ENCODE results near the gene KCNMA1. TPM values are rescaled to one million over a fixed set of nuclear protein-coding genes. Genes with fewer than 3 reads are reported as not detected.

Gene KCNMA1
- total and polyA plus RNA-seq, 2 donors from 2014 or later, result 4.2 to 8.9 TPM

- FAIRE-seq, result no peak
- DNase-seq, result no peak
- H3K36me3 ChIP-seq (ENCODE audit: control insufficient read depth in 2 of 3, insufficient read depth in 3 of 3, low read length in 3 of 3), result no peaks in the 10 kb centered on the region
- H3K27ac ChIP-seq (ENCODE audit: low read depth in 2 of 2, low read length in 2 of 2), result no peak overlapping the region
- no peak for TF ChIP-seq CTCF (IDR thresholded peaks at IDR 0.05; ENCODE audit: borderline replicate concordance, extremely low read depth, insufficient read depth)
- no peak overlapping the region for H3K9ac ChIP-seq (ENCODE audit: low read length in 3 of 3)
- H3K4me3 ChIP-seq (ENCODE audit: low read length in 3 of 3), result no peak overlapping the region
- H3K4me1 ChIP-seq (ENCODE audit: control insufficient read depth in 2 of 3, insufficient read depth in 2 of 3, low read depth in 1 of 3, low read length in 3 of 3), result peaks cover 0 to 19% (median 0%) of the 10 kb centered on the region in 3 donors
- H3K27me3 ChIP-seq (ENCODE audit: control insufficient read depth, insufficient read depth, low read length), result no peaks in the 10 kb centered on the region
- H3K9me3 ChIP-seq (ENCODE audit: control insufficient read depth in 2 of 3, insufficient read depth in 1 of 3, low read length in 3 of 3), result no peaks in the 10 kb centered on the region
- intact Hi-C loops (cut with DNase I), result no loop called here
These were observed 611.5 kb downstream of the KCNMA1 start for GRCh38 chr10:77026148-77026547.

- no peak for FAIRE-seq
- intact Hi-C loops (cut with DNase I), result no loop called here
- Histone ChIP-seq H3K9me3 (ENCODE audit: control insufficient read depth in 2 of 3, insufficient read depth in 1 of 3, low read length in 3 of 3) (no peaks in the 10 kb centered on the region), H3K27me3 (ENCODE audit: control insufficient read depth, insufficient read depth, low read length) (no peaks in the 10 kb centered on the region), H3K4me3 (ENCODE audit: low read length in 3 of 3) (no peak overlapping the region), H3K4me1 (ENCODE audit: control insufficient read depth in 2 of 3, insufficient read depth in 2 of 3, low read depth in 1 of 3, low read length in 3 of 3) (peaks cover 0 to 4% (median 0%) of the 10 kb centered on the region in 3 donors), H3K9ac (ENCODE audit: low read length in 3 of 3) (no peak overlapping the region), H3K27ac (ENCODE audit: low read depth in 2 of 2, low read length in 2 of 2) (no peak overlapping the region), H3K36me3 (ENCODE audit: control insufficient read depth in 2 of 3, insufficient read depth in 3 of 3, low read length in 3 of 3) (no peaks in the 10 kb centered on the region)
- no peak for DNase-seq
- TF ChIP-seq CTCF (IDR thresholded peaks at IDR 0.05; ENCODE audit: borderline replicate concordance, extremely low read depth, insufficient read depth), result no peak
These were observed 613.1 kb downstream of the KCNMA1 start for GRCh38 chr10:77024461-77024860.

- Histone ChIP-seq H3K27ac (ENCODE audit: low read depth in 2 of 2, low read length in 2 of 2) (no peak overlapping the region), H3K9ac (ENCODE audit: low read length in 3 of 3) (no peak overlapping the region), H3K9me3 (ENCODE audit: control insufficient read depth in 2 of 3, insufficient read depth in 1 of 3, low read length in 3 of 3) (no peaks in the 10 kb centered on the region), H3K4me1 (ENCODE audit: control insufficient read depth in 2 of 3, insufficient read depth in 2 of 3, low read depth in 1 of 3, low read length in 3 of 3) (peaks cover 0 to 3% (median 0%) of the 10 kb centered on the region in 3 donors), H3K36me3 (ENCODE audit: control insufficient read depth in 2 of 3, insufficient read depth in 3 of 3, low read length in 3 of 3) (no peaks in the 10 kb centered on the region), H3K4me3 (ENCODE audit: low read length in 3 of 3) (no peak overlapping the region), H3K27me3 (ENCODE audit: control insufficient read depth, insufficient read depth, low read length) (no peaks in the 10 kb centered on the region)
- no peak for TF ChIP-seq CTCF (IDR thresholded peaks at IDR 0.05; ENCODE audit: borderline replicate concordance, extremely low read depth, insufficient read depth)
- no peak for FAIRE-seq
- intact Hi-C loops (cut with DNase I), result no loop called here
- DNase-seq, result no peak
These were observed 614.2 kb downstream of the KCNMA1 start for GRCh38 chr10:77023396-77023795.

GRCh38 chr10:77022671-77023070 lies 614.9 kb downstream of the KCNMA1 start:
- Histone ChIP-seq H3K9me3 (ENCODE audit: control insufficient read depth in 2 of 3, insufficient read depth in 1 of 3, low read length in 3 of 3) (no peaks in the 10 kb centered on the region), H3K9ac (ENCODE audit: low read length in 3 of 3) (no peak overlapping the region), H3K27ac (ENCODE audit: low read depth in 2 of 2, low read length in 2 of 2) (no peak overlapping the region), H3K36me3 (ENCODE audit: control insufficient read depth in 2 of 3, insufficient read depth in 3 of 3, low read length in 3 of 3) (no peaks in the 10 kb centered on the region), H3K27me3 (ENCODE audit: control insufficient read depth, insufficient read depth, low read length) (no peaks in the 10 kb centered on the region), H3K4me3 (ENCODE audit: low read length in 3 of 3) (no peak overlapping the region), H3K4me1 (ENCODE audit: control insufficient read depth in 2 of 3, insufficient read depth in 2 of 3, low read depth in 1 of 3, low read length in 3 of 3) (no peaks in the 10 kb centered on the region)
- no peak for FAIRE-seq
- TF ChIP-seq CTCF (IDR thresholded peaks at IDR 0.05; ENCODE audit: borderline replicate concordance, extremely low read depth, insufficient read depth), result no peak
- intact Hi-C loops (cut with DNase I), result no loop called here
- no peak for DNase-seq

Data from kidney (tissue), 14 donors.